Liver (tissue), 3 donors: ENCODE data around the gene PCDH9.

Experiments
- SP1 ChIP-seq: IDR thresholded peaks from 2 replicates; pipeline ENCODE4 v1.6.1; 2018; ENCODE audit warnings: antibody characterized with exemption, mild to moderate bottlenecking
- YY1 ChIP-seq: IDR thresholded peaks from 2 replicates; pipeline ENCODE4 v1.6.1; 2016; ENCODE audit warnings: antibody characterized with exemption, mild to moderate bottlenecking
- TF ChIP-seq, protein P1 (sequence below): fragments of 150-350 bp; IDR thresholded peaks from 2 replicates; pipeline ENCODE4 v1.5.1; 2017; ENCODE audit warnings: improper control_type of control experiment, low read depth, low read length; ENCODE audit not compliant: missing input control
- TF ChIP-seq, protein P2 (sequence below): IDR thresholded peaks from 2 replicates; pipeline ENCODE4 v1.6.1; 2016; ENCODE audit warnings: antibody characterized with exemption
- donor health status: healthy.
- donor health status: healthy.

DNA sequence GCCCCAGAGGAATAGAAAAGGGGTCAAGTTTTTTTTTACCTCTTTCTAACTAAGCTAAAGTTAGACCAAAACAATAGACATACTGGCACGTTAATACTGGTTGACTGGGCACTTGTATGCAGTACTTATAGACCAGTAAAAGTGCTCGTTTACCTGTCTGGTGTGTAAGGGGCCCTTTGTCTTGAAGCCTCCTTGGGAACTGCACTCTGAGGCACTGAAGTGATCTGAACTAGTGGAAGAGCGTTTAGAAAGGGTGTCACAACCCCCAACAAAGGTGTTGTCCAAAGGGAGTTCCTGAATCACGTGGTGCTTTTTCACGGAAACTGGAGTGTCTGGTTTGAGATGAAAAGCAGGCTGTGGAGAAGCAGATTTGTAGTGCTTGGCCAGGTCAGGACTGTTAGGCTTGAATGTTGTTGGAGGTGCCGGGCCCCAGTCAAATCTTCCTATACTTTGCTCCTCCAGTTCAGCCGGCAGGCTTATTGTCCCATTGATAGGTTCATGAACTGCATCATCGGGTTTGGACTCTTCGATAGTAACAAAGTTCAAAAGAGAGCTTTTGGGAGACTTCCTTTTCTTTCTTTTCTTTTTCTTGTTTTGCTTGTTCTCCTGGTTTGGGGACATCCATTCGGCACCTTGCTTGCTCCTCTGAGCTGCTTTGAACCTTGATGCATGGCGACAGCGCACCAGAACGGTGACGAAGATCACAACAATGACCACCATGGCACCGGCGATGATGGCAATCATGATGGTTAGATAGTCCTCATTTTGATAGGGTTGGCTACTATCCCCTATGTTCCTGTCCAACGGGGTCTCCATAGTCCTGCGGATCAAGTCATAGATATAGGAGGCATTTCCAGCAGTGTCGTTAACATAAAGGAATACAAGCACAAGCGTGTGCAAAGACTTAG, 4.6 kb downstream of the PCDH9 start:
- TF ChIP-seq, protein P1, sequence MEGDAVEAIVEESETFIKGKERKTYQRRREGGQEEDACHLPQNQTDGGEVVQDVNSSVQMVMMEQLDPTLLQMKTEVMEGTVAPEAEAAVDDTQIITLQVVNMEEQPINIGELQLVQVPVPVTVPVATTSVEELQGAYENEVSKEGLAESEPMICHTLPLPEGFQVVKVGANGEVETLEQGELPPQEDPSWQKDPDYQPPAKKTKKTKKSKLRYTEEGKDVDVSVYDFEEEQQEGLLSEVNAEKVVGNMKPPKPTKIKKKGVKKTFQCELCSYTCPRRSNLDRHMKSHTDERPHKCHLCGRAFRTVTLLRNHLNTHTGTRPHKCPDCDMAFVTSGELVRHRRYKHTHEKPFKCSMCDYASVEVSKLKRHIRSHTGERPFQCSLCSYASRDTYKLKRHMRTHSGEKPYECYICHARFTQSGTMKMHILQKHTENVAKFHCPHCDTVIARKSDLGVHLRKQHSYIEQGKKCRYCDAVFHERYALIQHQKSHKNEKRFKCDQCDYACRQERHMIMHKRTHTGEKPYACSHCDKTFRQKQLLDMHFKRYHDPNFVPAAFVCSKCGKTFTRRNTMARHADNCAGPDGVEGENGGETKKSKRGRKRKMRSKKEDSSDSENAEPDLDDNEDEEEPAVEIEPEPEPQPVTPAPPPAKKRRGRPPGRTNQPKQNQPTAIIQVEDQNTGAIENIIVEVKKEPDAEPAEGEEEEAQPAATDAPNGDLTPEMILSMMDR, result no peak
- no peak for TF ChIP-seq YY1
- TF ChIP-seq SP1, result no peak
- TF ChIP-seq, protein P2, sequence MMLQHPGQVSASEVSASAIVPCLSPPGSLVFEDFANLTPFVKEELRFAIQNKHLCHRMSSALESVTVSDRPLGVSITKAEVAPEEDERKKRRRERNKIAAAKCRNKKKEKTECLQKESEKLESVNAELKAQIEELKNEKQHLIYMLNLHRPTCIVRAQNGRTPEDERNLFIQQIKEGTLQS, result no peak
